Effector memory CD8-positive, alpha-beta T cell (primary cell): Measurements from ENCODE around the gene ESRRA.
A peak's percentile ranks its signal among the peaks of the same experiment; 100 is the strongest.

Source experiments
- ATAC-seq: fragments of 150-1000 bp; cut with Tn5 transposase; replicated peaks from 2 replicates; pipeline ENCODE4 v1.10.0; 2021; ENCODE audit warnings: mild to moderate bottlenecking, moderate library complexity
- DNase-seq, 3 experiments: peaks; one replicate each; pipeline ENCODE4 v3.0.0; 2021
- H3K27ac Mint-ChIP-seq, 2 donors: one replicate each; pipeline ENCODE4 v1.8.0; 2022; ENCODE audit warnings: mild to moderate bottlenecking in 2 of 2, mixed read lengths in 2 of 2, moderate library complexity in 2 of 2
- H3K27me3 Mint-ChIP-seq, 2 donors: one replicate each; pipeline ENCODE4 v1.8.0; 2022; ENCODE audit warnings: mixed read lengths in 2 of 2
- H3K36me3 Mint-ChIP-seq: one replicate; pipeline ENCODE4 v1.8.0; 2022; ENCODE audit warnings: mild to moderate bottlenecking, moderate library complexity, mixed read lengths; ENCODE audit not compliant: insufficient read depth
- H3K4me1 Mint-ChIP-seq, 2 donors: one replicate each; pipeline ENCODE4 v1.8.0; 2022; ENCODE audit warnings: low read depth in 2 of 2, mixed read lengths in 2 of 2
- H3K4me3 Mint-ChIP-seq, 2 donors: one replicate each; pipeline ENCODE4 v1.8.0; 2022; ENCODE audit warnings: mild to moderate bottlenecking in 2 of 2, mixed read lengths in 2 of 2, moderate library complexity in 2 of 2
- H3K9me3 Mint-ChIP-seq, 2 donors: one replicate each; pipeline ENCODE4 v1.8.0; 2022; ENCODE audit warnings: mixed read lengths in 2 of 2

Gene ESRRA

DNA sequence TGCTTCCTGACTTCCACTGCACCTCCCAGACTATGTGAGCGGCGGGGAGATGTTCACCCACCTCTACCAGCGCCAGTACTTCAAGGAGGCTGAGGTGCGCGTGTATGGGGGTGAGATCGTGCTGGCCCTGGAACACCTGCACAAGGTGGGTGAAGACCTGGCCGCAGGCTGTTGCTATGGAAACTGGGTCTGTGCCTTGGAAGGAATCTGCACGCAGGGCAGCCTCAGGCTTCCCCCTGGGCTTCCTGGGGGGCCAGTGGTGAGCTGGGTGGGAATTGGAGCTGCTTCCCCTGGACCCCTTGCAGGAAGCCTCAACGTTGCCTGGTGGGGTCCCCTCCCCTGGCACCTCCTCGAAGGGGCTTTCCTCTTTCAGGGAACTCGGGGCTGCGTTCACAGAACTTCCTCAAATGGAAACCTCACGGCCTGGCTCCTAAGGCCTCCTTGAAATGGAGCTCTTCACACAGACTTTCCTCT is 55.2 kb downstream of the ESRRA start:
- Mint-ChIP-seq H3K4me1 (peaks cover 22 to 34% of the 10 kb centered on the region in 2 donors), H3K36me3 (peaks cover 40% of the 10 kb centered on the region), H3K27ac (peak overlapping the region; percentile 69 to 86), H3K4me3 (peak overlapping the region; percentile 93), H3K9me3 (no peaks in the 10 kb centered on the region), H3K27me3 (no peaks in the 10 kb centered on the region)
- DNase-seq (no peak), ATAC-seq (no peak)

DNA sequence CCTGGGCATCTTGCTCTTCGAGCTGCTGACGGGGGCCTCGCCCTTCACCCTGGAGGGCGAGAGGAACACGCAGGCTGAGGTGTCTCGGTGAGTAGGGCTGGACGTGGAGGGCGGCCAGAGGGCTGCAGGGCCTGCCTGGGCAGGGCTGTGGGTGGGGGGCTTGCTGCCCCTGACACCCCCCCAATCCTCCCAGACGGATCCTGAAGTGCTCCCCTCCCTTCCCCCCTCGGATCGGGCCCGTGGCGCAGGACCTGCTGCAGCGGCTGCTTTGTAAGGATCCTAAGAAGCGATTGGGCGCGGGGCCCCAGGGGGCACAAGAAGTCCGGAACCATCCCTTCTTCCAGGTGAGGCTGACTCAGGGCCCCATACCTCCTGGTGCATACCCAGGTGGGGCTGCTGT is 56.3 kb downstream of the ESRRA start:
- ATAC-seq = no peak
- no peaks in the 10 kb centered on the region for H3K9me3 Mint-ChIP-seq

GRCh38 chr11:64362339-64362738 is 57.0 kb downstream of the ESRRA start:
- Mint-ChIP-seq H3K4me3 (no peak overlapping the region), H3K36me3 (peaks cover 52% of the 10 kb centered on the region), H3K4me1 (peaks cover 18 to 28% of the 10 kb centered on the region in 2 donors), H3K27me3 (no peaks in the 10 kb centered on the region), H3K27ac (peak overlapping the region in 1 of 2 donors; percentile 13), H3K9me3 (no peaks in the 10 kb centered on the region)
- DNase-seq (no peak), ATAC-seq (no peak)

More for the DNA sequence above, 56.3 kb downstream of the ESRRA start:
- DNase-seq = no peak
- peaks cover 18 to 30% of the 10 kb centered on the region in 2 donors for H3K4me1 Mint-ChIP-seq
- peaks cover 50% of the 10 kb centered on the region for H3K36me3 Mint-ChIP-seq
- H3K27ac Mint-ChIP-seq = no peak overlapping the region
- H3K27me3 Mint-ChIP-seq = no peaks in the 10 kb centered on the region
- peak overlapping the region in 1 of 2 donors; percentile 93 for H3K4me3 Mint-ChIP-seq

- DNase-seq = no peak
- Mint-ChIP-seq H3K27me3 (no peaks in the 10 kb centered on the region), H3K36me3 (peaks cover 67% of the 10 kb centered on the region), H3K4me1 (peaks cover 11 to 20% of the 10 kb centered on the region in 2 donors), H3K4me3 (no peak overlapping the region), H3K27ac (peak overlapping the region in 1 of 2 donors; percentile 77), H3K9me3 (no peaks in the 10 kb centered on the region)
- ATAC-seq = no peak
These were observed 59.1 kb downstream of the ESRRA start for GRCh38 chr11:64364435-64364834.

DNA sequence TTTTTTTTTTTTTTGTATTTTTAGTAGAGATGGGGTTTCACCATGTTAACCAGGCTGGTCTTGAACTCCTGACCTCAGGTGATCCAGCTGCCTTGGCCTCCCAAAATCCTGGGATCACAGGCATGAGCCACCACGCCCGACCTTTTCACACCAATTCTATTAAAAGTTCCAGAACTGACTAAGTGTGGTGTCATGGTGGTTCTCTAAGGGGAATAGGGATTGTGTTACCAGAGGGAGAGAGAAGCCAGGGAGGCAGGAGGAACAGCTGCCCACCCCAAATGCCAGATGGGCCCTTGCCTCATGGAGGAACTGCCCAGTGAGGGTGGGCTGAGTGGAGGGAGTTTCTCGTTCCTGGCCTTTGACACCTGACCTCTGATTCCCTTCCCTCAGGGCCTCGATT is 59.6 kb downstream of the ESRRA start:
- ATAC-seq = no peak
- no peaks in the 10 kb centered on the region for H3K27me3 Mint-ChIP-seq
- no peak overlapping the region for H3K27ac Mint-ChIP-seq
- DNase-seq = no peak
- no peak overlapping the region for H3K4me3 Mint-ChIP-seq
- peaks cover 67% of the 10 kb centered on the region for H3K36me3 Mint-ChIP-seq
- peaks cover 6 to 15% of the 10 kb centered on the region in 2 donors for H3K4me1 Mint-ChIP-seq
- no peaks in the 10 kb centered on the region for H3K9me3 Mint-ChIP-seq
